GM23338 (cell line): ENCODE measurements around the gene PAPPA.

Experiments
- CREB1 ChIP-seq: fragments of 250-450 bp; sonication (Bioruptor Pico); IDR thresholded peaks from 2 replicates; pipeline ENCODE4 v1.5.0; 2020; ENCODE audit warnings: low read depth, mild to moderate bottlenecking, moderate library complexity
- EZH2phosphoT487 ChIP-seq: fragments of 200-600 bp; sonication (generic); IDR thresholded peaks from one replicate; pipeline ENCODE4 v1.8.1; 2018; ENCODE audit warnings: antibody characterized with exemption; ENCODE audit not compliant: unreplicated experiment
- JUNB ChIP-seq: IDR thresholded peaks from one replicate; pipeline ENCODE4 v1.6.1; 2016; ENCODE audit warnings: antibody characterized with exemption; ENCODE audit not compliant: unreplicated experiment
- POLR2AphosphoS5 ChIP-seq: IDR thresholded peaks from 2 replicates; pipeline ENCODE4 v1.6.1; 2016; ENCODE audit warnings: antibody characterized with exemption, low read depth
- TF ChIP-seq, protein P1 (sequence below), 2 experiments: fragments of 200-600 bp in 1 of 2; sonication (generic) in 1 of 2; conservative IDR thresholded peaks; 2 replicates each; pipeline versions ENCODE4 v1.5.1 to v1.6.1; 2016 to 2017; ENCODE audit warnings: antibody characterized with exemption in 2 of 2, low read depth in 2 of 2, mild to moderate bottlenecking in 2 of 2, moderate library complexity in 1 of 2

DNA sequence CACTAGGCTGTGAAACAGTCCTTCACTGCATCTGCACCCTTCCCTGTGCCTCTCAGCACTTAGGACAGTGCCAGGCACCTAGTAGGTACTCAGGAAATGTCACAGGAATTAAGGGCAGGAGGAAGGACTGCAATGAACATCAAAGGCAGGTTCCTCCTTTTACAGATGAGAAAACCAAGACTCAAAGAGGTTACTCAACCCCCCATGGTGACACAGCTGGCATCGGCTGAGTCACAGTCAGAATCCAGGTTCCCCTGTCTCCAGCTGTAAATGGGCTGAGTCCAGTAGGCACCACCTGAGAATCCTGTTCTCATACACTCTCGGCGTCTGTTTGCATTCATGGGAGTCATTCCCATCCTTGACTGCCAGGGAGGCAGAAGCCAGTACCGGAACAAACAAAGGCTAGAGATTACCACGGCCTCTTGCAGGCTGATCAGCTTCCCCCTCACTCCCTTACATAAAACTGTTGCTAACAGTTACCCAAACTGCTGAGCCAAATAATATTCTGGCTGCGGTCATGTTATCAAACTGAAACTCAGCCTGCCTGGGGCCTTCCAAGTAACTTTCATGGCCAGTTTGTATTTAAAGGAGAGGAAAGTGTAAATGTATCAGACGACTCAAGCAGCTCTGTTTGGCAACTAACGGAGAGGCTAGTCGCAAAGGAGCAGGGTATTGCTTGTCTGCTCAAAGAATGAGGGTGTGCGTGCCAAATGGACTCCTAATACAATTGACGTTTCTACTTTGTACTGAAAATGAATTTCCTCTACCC lies 201.7 kb downstream of the PAPPA start:
- TF ChIP-seq POLR2AphosphoS5 = no peak
- TF ChIP-seq, protein P1, sequence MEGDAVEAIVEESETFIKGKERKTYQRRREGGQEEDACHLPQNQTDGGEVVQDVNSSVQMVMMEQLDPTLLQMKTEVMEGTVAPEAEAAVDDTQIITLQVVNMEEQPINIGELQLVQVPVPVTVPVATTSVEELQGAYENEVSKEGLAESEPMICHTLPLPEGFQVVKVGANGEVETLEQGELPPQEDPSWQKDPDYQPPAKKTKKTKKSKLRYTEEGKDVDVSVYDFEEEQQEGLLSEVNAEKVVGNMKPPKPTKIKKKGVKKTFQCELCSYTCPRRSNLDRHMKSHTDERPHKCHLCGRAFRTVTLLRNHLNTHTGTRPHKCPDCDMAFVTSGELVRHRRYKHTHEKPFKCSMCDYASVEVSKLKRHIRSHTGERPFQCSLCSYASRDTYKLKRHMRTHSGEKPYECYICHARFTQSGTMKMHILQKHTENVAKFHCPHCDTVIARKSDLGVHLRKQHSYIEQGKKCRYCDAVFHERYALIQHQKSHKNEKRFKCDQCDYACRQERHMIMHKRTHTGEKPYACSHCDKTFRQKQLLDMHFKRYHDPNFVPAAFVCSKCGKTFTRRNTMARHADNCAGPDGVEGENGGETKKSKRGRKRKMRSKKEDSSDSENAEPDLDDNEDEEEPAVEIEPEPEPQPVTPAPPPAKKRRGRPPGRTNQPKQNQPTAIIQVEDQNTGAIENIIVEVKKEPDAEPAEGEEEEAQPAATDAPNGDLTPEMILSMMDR (conservative IDR thresholded peaks at IDR 0.05; ENCODE audit: low read depth in 2 of 2) = no peak
- TF ChIP-seq EZH2phosphoT487 = no peak
- TF ChIP-seq JUNB = no peak
- TF ChIP-seq CREB1 = no peak
